Heart right ventricle (tissue), 16 donors: ENCODE data around the gene EIF4G1. TPM values are rescaled to one million over a fixed set of nuclear protein-coding genes. Genes with fewer than 3 reads are reported as not detected.
"Not testable (repeated sequence)": the region's sequence is repeated elsewhere in the genome, so short reads cannot be mapped to it uniquely, and the experiment has no call there.

Experiments used
- ATAC-seq, 8 donors: fragments of 200-7000 bp; cut with Tn5 transposase; one replicate each; pipeline ENCODE4 v1.9.1; 2020; ENCODE audit warnings: mild to moderate bottlenecking in 8 of 8, moderate library complexity in 8 of 8, moderate number of reproducible peaks in 1 of 8
- DNase-seq, 2 donors: peaks; one replicate each; pipeline ENCODE4 v3.0.0-alpha.2; 2020
- H3K27ac ChIP-seq, 10 donors: fragments of 200-600 bp; sonication (generic) in 2 of 10; one replicate each; pipeline versions ENCODE4 v1.5.0 to v1.8.0; 2020 to 2022; ENCODE audit warnings: mild to moderate bottlenecking in 3 of 10
- H3K27me3 ChIP-seq, 7 donors: fragments of 200-600 bp; one replicate each; pipeline ENCODE4 v1.8.0; 2021 to 2022; ENCODE audit warnings: mild to moderate bottlenecking in 2 of 7
- H3K36me3 ChIP-seq, 9 donors: fragments of 200-600 bp; sonication (generic) in 1 of 9; one replicate each; pipeline versions ENCODE4 v1.5.0 to v1.8.0; 2020 to 2022; ENCODE audit warnings: mild to moderate bottlenecking in 2 of 9
- H3K4me1 ChIP-seq, 9 donors: fragments of 200-600 bp; sonication (generic) in 1 of 9; one replicate each; pipeline versions ENCODE4 v1.5.0 to v1.8.0; 2020 to 2022; ENCODE audit warnings: mild to moderate bottlenecking in 4 of 9
- H3K4me3 ChIP-seq, 10 donors: fragments of 200-600 bp; sonication (generic) in 2 of 10; one replicate each; pipeline versions ENCODE4 v1.5.0 to v1.8.0; 2020 to 2022; ENCODE audit warnings: mild to moderate bottlenecking in 7 of 10, moderate library complexity in 2 of 10
- H3K9me3 ChIP-seq, 11 donors: fragments of 200-600 bp in 10 of 11; sonication (generic) in 2 of 11; one replicate each; pipeline versions ENCODE4 v1.5.0 to v1.8.0; 2013 to 2022; ENCODE audit warnings: mild to moderate bottlenecking in 2 of 11, control low read depth in 1 of 11, moderate library complexity in 1 of 11
- WGBS, 2 donors: extraction: QIAGEN DNeasy Blood & Tissue Kit; methylation state at CpG; one replicate each; pipeline ENCODE4 v1.1.7; 2013; ENCODE audit warnings: inconsistent platforms in 1 of 2; 5-methylcytosine and 5-hydroxymethylcytosine counted together
- intact Hi-C, 10 donors: fragments of 100-400 bp; cut with DNase I; formaldehyde crosslinking; loops; one replicate each; pipeline versions ENCODE4 v1.11.1 to v1.14.2; 2022
- long read RNA-seq, 3 donors: library from polyadenylated mRNA; unstranded; transcript quantifications; one replicate each; pipeline ENCODE4 v2.0.0, GENCODE V29; 2020 to 2021
- polyA plus RNA-seq, 2 donors: library from polyadenylated mRNA; stranded (reverse); fragments of 200-250 nt; gene quantifications; one replicate each; pipeline ENCODE4 v1.2.3, GENCODE V29; 2013
- total RNA-seq, 10 donors: library from RNA; stranded (reverse); fragmentation: NEBNext Ultra II Directional in 3 of 10; extraction: Animal tissue kit (Norgen Biotek cat#: 25700) in 3 of 10; gene quantifications; one replicate each; pipeline versions ENCODE4 v1.2.1 to v1.2.4, GENCODE V29; 2021 to 2023
- TF ChIP-seq, protein P1 (sequence below), 9 donors: fragments of 200-600 bp; sonication (generic) in 2 of 9; IDR thresholded peaks; one replicate each; pipeline versions ENCODE4 v1.5.0 to v1.8.0; 2021 to 2022; ENCODE audit warnings: antibody characterized with exemption in 9 of 9, mild to moderate bottlenecking in 5 of 9, moderate library complexity in 1 of 9
- donor health status: Arrhythmogenic right ventricular cardiomyopathy.
- donor health status: ischemic (EF 13 %, LVEDD 7.1; RV severe dilation, severe dysfunction).
- donor health status: healthy with polysubstance abuse.
- donor health status: DM: no; HTN: yes; CAD: no.
- donor health status: DM: no; HTN: no; CAD: no.
- donor health status: ischemic (EF 25% LVEDD 6.9; RV normal size, moderate dysfunction).
- donor health status: ischemic (EF 25% LVEDD 5.7; RV mildly dilated, moderate dysfunction).
- donor health status: healthy.
- donor health status: DM: yes; HTN: yes; CAD: no.
- donor health status: Ischemic cardiomyopathy.
- donor health status: ischemic (EF 35%, LVEDD 5.7; RV mildly dilated, moderate dysfunction).
- donor health status: nonischemic (EF 11% LVEDD 7.7; RV severe dilation, severe dysfunction).
- donor health status: DM: yes; HTN: yes; CAD: no.
- donor health status: PGD.
- donor health status: ischemic (EF 29% LVEDD 5.4; RV normal size, mild dysfunction).
- donor health status: nonischemic (EF 23%, LVEDD 6.1; RV moderate dilation, normal function).

EIF4G1 gene, protein sequence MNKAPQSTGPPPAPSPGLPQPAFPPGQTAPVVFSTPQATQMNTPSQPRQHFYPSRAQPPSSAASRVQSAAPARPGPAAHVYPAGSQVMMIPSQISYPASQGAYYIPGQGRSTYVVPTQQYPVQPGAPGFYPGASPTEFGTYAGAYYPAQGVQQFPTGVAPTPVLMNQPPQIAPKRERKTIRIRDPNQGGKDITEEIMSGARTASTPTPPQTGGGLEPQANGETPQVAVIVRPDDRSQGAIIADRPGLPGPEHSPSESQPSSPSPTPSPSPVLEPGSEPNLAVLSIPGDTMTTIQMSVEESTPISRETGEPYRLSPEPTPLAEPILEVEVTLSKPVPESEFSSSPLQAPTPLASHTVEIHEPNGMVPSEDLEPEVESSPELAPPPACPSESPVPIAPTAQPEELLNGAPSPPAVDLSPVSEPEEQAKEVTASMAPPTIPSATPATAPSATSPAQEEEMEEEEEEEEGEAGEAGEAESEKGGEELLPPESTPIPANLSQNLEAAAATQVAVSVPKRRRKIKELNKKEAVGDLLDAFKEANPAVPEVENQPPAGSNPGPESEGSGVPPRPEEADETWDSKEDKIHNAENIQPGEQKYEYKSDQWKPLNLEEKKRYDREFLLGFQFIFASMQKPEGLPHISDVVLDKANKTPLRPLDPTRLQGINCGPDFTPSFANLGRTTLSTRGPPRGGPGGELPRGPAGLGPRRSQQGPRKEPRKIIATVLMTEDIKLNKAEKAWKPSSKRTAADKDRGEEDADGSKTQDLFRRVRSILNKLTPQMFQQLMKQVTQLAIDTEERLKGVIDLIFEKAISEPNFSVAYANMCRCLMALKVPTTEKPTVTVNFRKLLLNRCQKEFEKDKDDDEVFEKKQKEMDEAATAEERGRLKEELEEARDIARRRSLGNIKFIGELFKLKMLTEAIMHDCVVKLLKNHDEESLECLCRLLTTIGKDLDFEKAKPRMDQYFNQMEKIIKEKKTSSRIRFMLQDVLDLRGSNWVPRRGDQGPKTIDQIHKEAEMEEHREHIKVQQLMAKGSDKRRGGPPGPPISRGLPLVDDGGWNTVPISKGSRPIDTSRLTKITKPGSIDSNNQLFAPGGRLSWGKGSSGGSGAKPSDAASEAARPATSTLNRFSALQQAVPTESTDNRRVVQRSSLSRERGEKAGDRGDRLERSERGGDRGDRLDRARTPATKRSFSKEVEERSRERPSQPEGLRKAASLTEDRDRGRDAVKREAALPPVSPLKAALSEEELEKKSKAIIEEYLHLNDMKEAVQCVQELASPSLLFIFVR (N-terminal part only)
- total RNA-seq (100 to 1,000 TPM; 203 to 316 (median 209) TPM), polyA plus RNA-seq (100 to 1,000 TPM; 142 to 277 TPM)
- long read RNA-seq, donor 1, full-length matches to known transcripts = 9 of 219 reads
- long read RNA-seq, donor 1, partial matches to known transcripts = 184 of 219 reads
- long read RNA-seq, donor 1, other reads (novel, unspliced or antisense) = 26 of 219 reads
- long read RNA-seq, donor 2, full-length matches to known transcripts = 11 of 271 reads
- long read RNA-seq, donor 2, partial matches to known transcripts = 233 of 271 reads
- long read RNA-seq, donor 2, other reads (novel, unspliced or antisense) = 27 of 271 reads
- long read RNA-seq, donor 3, full-length matches to known transcripts = 18 of 678 reads
- long read RNA-seq, donor 3, partial matches to known transcripts = 545 of 678 reads
- long read RNA-seq, donor 3, other reads (novel, unspliced or antisense) = 115 of 678 reads

GRCh38 chr3:184314363-184314699 lies at the start of gene EIF4G1:
Gene EIF4G1, plus strand, starts transcription at chr3:184314606. Its CDS starts 1,191 bp downstream, at chr3:184315797.
- peak; percentile 94 to 96 for DNase-seq
- peaks cover 24 to 48% (median 42%) of the 10 kb centered on the region in 9 donors for H3K4me1 ChIP-seq
- ATAC-seq = peak; percentile 84 to 94 (median 88)
- 0% methylated on average over 40 of the region's 40 CpGs for WGBS, 2 donors
- TF ChIP-seq, protein P1, sequence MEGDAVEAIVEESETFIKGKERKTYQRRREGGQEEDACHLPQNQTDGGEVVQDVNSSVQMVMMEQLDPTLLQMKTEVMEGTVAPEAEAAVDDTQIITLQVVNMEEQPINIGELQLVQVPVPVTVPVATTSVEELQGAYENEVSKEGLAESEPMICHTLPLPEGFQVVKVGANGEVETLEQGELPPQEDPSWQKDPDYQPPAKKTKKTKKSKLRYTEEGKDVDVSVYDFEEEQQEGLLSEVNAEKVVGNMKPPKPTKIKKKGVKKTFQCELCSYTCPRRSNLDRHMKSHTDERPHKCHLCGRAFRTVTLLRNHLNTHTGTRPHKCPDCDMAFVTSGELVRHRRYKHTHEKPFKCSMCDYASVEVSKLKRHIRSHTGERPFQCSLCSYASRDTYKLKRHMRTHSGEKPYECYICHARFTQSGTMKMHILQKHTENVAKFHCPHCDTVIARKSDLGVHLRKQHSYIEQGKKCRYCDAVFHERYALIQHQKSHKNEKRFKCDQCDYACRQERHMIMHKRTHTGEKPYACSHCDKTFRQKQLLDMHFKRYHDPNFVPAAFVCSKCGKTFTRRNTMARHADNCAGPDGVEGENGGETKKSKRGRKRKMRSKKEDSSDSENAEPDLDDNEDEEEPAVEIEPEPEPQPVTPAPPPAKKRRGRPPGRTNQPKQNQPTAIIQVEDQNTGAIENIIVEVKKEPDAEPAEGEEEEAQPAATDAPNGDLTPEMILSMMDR (IDR thresholded peaks at IDR 0.05) = no peak
- intact Hi-C loops = loop anchor here in 5 of 10 donors (2.0 to 10.0 kb wide), 7 partner anchors 16 to 690 kb away; partner anchors contain the start of genes ABCF3 (in 1 of the 5), DVL3 (in 1 of the 5) and PSMD2 (in 1 of the 5)
- H3K4me3 ChIP-seq = peak within 1 kb of the TSS; percentile 68 to 95 (median 85)
- no peaks in the 10 kb centered on the region for H3K9me3 ChIP-seq
- peak within 1 kb of the TSS; percentile 96 to 100 (median 98) for H3K27ac ChIP-seq
- no peaks in the 10 kb centered on the region for H3K27me3 ChIP-seq
- H3K36me3 ChIP-seq = peaks cover 0 to 34% (median 18%) of the 10 kb centered on the region in 9 donors

DNA sequence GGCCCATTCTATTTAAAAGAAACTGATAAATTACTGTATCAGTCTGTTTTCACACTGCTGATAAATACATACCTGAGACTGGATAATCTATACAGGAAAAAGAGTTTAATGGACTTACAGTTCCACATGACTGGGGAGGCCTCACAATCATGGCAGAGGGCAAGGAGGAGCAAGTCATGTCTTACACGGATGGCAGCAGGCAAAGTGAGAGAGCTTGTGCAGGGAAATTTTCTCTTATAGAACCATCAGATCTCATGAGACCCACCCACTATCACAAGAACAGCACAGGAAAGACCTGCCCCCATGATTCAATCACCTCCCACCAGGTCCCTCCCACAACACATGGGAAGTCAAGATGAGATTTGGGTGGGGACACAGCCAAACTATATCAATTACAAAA lies 47.2 kb upstream of the EIF4G1 start:
- H3K27ac ChIP-seq, H3K4me1 ChIP-seq, DNase-seq, H3K36me3 ChIP-seq, ATAC-seq, H3K4me3 ChIP-seq, intact Hi-C loops, H3K9me3 ChIP-seq: not testable (repeated sequence)
- WGBS, 2 donors = 78 to 82% methylated on average over 1 of the region's 1 CpG
- peaks cover 7 to 72% (median 63%) of the 10 kb centered on the region in 7 donors for H3K27me3 ChIP-seq

DNA sequence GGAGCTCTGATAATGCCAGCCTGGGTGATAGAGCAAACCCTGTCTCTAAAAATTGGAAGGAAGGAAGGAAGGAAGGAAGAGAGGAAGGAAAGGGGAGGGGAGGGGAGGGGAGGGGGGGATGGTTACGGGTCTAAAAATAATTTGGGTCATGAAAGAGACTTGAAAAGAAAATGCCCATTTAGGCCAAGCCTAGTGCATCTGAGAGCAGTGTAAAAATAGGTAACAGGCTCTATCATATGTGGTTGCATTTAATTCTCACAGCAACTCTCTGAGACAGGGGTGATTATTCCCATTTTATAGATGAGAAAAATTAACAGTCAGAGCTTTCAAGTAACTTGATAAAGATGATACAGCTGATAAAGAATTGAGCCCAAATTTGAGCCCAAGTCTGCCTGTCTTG lies 42.1 kb upstream of the EIF4G1 start:
- no peak overlapping the region for H3K27ac ChIP-seq
- TF ChIP-seq, protein P1 (IDR thresholded peaks at IDR 0.05) = no peak
- no peak for ATAC-seq
- no peaks in the 10 kb centered on the region for H3K36me3 ChIP-seq
- no peaks in the 10 kb centered on the region for H3K9me3 ChIP-seq
- 25 to 55% methylated on average over 1 of the region's 1 CpG for WGBS, 2 donors
- H3K27me3 ChIP-seq = peaks cover 10 to 70% (median 58%) of the 10 kb centered on the region in 7 donors
- intact Hi-C loops = no loop called here
- no peak for DNase-seq
- no peak overlapping the region for H3K4me3 ChIP-seq
- peaks cover 0 to 8% (median 0%) of the 10 kb centered on the region in 9 donors for H3K4me1 ChIP-seq

- Histone ChIP-seq H3K27me3 (peaks cover 10 to 57% (median 48%) of the 10 kb centered on the region in 7 donors), H3K9me3 (no peaks in the 10 kb centered on the region), H3K27ac (no peak overlapping the region), H3K4me3 (no peak overlapping the region), H3K36me3 (no peaks in the 10 kb centered on the region), H3K4me1 (peaks cover 0 to 8% (median 0%) of the 10 kb centered on the region in 9 donors)
- TF ChIP-seq, protein P1 (IDR thresholded peaks at IDR 0.05) = no peak
- no peak for DNase-seq
- 64 to 68% methylated on average over 12 of the region's 12 CpGs for WGBS, 2 donors
- ATAC-seq = no peak
- intact Hi-C loops = no loop called here
These were observed 39.1 kb upstream of the EIF4G1 start for GRCh38 chr3:184275381-184275701.
